GM19324 (cell line): ENCODE data around the gene POU4F1.
A peak's percentile ranks its signal among the peaks of the same experiment; 100 is the strongest.
"Not testable (repeated sequence)": the region's sequence is repeated elsewhere in the genome, so short reads cannot be mapped to it uniquely, and the experiment has no call there.

Experiments
- ATAC-seq: cut with Tn5 transposase; IDR thresholded peaks from one replicate; pipeline ENCODE4 v1.9.1; 2021; ENCODE audit warnings: mild to moderate bottlenecking, moderate library complexity; ENCODE audit not compliant: unreplicated experiment, low FRiP score

Gene POU4F1

GRCh38 chr13:78603240-78603957 lies at the start of gene POU4F1:
Gene POU4F1 (minus strand): TSS chr13:78603552. CDS start chr13:78603326, 226 bp downstream.
- ATAC-seq = peak; percentile 74

- ATAC-seq = no peak
Observed at GRCh38 chr13:78652651-78653050, 49.3 kb upstream of the POU4F1 start.

- ATAC-seq = no peak
Observed at GRCh38 chr13:78650717-78651083, 47.3 kb upstream of the POU4F1 start.

GRCh38 chr13:78649997-78650716 lies 46.8 kb upstream of the POU4F1 start:
- ATAC-seq = no peak

GRCh38 chr13:78647109-78647678 lies 43.8 kb upstream of the POU4F1 start:
- not testable (repeated sequence) for ATAC-seq

- no peak for ATAC-seq
Observed at GRCh38 chr13:78638216-78638615, 34.9 kb upstream of the POU4F1 start.

- ATAC-seq = no peak
Observed at GRCh38 chr13:78636495-78636894, 33.1 kb upstream of the POU4F1 start.

GRCh38 chr13:78632996-78633395 lies 29.6 kb upstream of the POU4F1 start:
- no peak for ATAC-seq

GRCh38 chr13:78631077-78631476 lies 27.7 kb upstream of the POU4F1 start:
- ATAC-seq = no peak

GRCh38 chr13:78630511-78630910 lies 27.2 kb upstream of the POU4F1 start:
- ATAC-seq = no peak

- no peak for ATAC-seq
Observed at GRCh38 chr13:78625384-78625783, 22.0 kb upstream of the POU4F1 start.

GRCh38 chr13:78623132-78623531 lies 19.8 kb upstream of the POU4F1 start:
- ATAC-seq = no peak

GRCh38 chr13:78620936-78621470 lies 17.7 kb upstream of the POU4F1 start:
- no peak for ATAC-seq

GRCh38 chr13:78618411-78618810 lies 15.1 kb upstream of the POU4F1 start:
- ATAC-seq = no peak

- no peak for ATAC-seq
Observed at GRCh38 chr13:78611040-78611439, 7.7 kb upstream of the POU4F1 start.

- ATAC-seq = no peak
Observed at GRCh38 chr13:78610381-78610883, 7.1 kb upstream of the POU4F1 start.

GRCh38 chr13:78609464-78610205 lies 6.3 kb upstream of the POU4F1 start:
- no peak for ATAC-seq

- no peak for ATAC-seq
Observed at GRCh38 chr13:78608688-78609463, 5.5 kb upstream of the POU4F1 start.

GRCh38 chr13:78608252-78608687 lies 4.9 kb upstream of the POU4F1 start:
- no peak for ATAC-seq
